Measurements from ENCODE around the gene PROSER3.

Gene PROSER3

GRCh38 chr19:35734889-35735288, 23.1 kb upstream of the PROSER3 start:
- TF ChIP-seq, protein P1, sequence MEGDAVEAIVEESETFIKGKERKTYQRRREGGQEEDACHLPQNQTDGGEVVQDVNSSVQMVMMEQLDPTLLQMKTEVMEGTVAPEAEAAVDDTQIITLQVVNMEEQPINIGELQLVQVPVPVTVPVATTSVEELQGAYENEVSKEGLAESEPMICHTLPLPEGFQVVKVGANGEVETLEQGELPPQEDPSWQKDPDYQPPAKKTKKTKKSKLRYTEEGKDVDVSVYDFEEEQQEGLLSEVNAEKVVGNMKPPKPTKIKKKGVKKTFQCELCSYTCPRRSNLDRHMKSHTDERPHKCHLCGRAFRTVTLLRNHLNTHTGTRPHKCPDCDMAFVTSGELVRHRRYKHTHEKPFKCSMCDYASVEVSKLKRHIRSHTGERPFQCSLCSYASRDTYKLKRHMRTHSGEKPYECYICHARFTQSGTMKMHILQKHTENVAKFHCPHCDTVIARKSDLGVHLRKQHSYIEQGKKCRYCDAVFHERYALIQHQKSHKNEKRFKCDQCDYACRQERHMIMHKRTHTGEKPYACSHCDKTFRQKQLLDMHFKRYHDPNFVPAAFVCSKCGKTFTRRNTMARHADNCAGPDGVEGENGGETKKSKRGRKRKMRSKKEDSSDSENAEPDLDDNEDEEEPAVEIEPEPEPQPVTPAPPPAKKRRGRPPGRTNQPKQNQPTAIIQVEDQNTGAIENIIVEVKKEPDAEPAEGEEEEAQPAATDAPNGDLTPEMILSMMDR (IDR thresholded peaks at IDR 0.05; ENCODE audit: low read depth, low read length) = no peak
- TF ChIP-seq POLR2A (IDR thresholded peaks at IDR 0.05; ENCODE audit: extremely low read depth, insufficient read length) = no peak
- TF ChIP-seq, protein P2, sequence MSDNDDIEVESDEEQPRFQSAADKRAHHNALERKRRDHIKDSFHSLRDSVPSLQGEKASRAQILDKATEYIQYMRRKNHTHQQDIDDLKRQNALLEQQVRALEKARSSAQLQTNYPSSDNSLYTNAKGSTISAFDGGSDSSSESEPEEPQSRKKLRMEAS (IDR thresholded peaks at IDR 0.05; ENCODE audit: low read depth, low read length) = no peak
- no peak for TF ChIP-seq MYC (IDR thresholded peaks at IDR 0.05; ENCODE audit: low read depth, low read length)
- DNase-seq (ENCODE audit: low read depth) = no peak
- H3K4me3 ChIP-seq (ENCODE audit: low read depth, low read length) = no peak overlapping the region

GRCh38 chr19:35736913-35737886, 20.8 kb upstream of the PROSER3 start:
- DNase-seq (ENCODE audit: low read depth) = no peak
- TF ChIP-seq POLR2A (IDR thresholded peaks at IDR 0.05; ENCODE audit: extremely low read depth, insufficient read length) = no peak
- TF ChIP-seq, protein P2 (IDR thresholded peaks at IDR 0.05; ENCODE audit: low read depth, low read length) = no peak
- TF ChIP-seq MYC (IDR thresholded peaks at IDR 0.05; ENCODE audit: low read depth, low read length) = no peak
- TF ChIP-seq, protein P1 (IDR thresholded peaks at IDR 0.05; ENCODE audit: low read depth, low read length) = no peak
- no peak overlapping the region for H3K4me3 ChIP-seq (ENCODE audit: low read depth, low read length)

- no peak overlapping the region for H3K4me3 ChIP-seq (ENCODE audit: low read depth, low read length)
- DNase-seq (ENCODE audit: low read depth) = no peak
- TF ChIP-seq MYC (IDR thresholded peaks at IDR 0.05; ENCODE audit: low read depth, low read length) (no peak), POLR2A (IDR thresholded peaks at IDR 0.05; ENCODE audit: extremely low read depth, insufficient read length) (no peak)
- TF ChIP-seq, protein P1 (IDR thresholded peaks at IDR 0.05; ENCODE audit: low read depth, low read length) = no peak
- TF ChIP-seq, protein P2 (IDR thresholded peaks at IDR 0.05; ENCODE audit: low read depth, low read length) = no peak
Measured at GRCh38 chr19:35738021-35738886, 19.7 kb upstream of the PROSER3 start.

- H3K4me3 ChIP-seq (ENCODE audit: low read depth, low read length) = no peak overlapping the region
- TF ChIP-seq, protein P1 (IDR thresholded peaks at IDR 0.05; ENCODE audit: low read depth, low read length) = no peak
- TF ChIP-seq POLR2A (IDR thresholded peaks at IDR 0.05; ENCODE audit: extremely low read depth, insufficient read length) (no peak), MYC (IDR thresholded peaks at IDR 0.05; ENCODE audit: low read depth, low read length) (no peak)
- TF ChIP-seq, protein P2 (IDR thresholded peaks at IDR 0.05; ENCODE audit: low read depth, low read length) = no peak
- no peak for DNase-seq (ENCODE audit: low read depth)
Measured at GRCh38 chr19:35738887-35739229, 19.1 kb upstream of the PROSER3 start.

DNA sequence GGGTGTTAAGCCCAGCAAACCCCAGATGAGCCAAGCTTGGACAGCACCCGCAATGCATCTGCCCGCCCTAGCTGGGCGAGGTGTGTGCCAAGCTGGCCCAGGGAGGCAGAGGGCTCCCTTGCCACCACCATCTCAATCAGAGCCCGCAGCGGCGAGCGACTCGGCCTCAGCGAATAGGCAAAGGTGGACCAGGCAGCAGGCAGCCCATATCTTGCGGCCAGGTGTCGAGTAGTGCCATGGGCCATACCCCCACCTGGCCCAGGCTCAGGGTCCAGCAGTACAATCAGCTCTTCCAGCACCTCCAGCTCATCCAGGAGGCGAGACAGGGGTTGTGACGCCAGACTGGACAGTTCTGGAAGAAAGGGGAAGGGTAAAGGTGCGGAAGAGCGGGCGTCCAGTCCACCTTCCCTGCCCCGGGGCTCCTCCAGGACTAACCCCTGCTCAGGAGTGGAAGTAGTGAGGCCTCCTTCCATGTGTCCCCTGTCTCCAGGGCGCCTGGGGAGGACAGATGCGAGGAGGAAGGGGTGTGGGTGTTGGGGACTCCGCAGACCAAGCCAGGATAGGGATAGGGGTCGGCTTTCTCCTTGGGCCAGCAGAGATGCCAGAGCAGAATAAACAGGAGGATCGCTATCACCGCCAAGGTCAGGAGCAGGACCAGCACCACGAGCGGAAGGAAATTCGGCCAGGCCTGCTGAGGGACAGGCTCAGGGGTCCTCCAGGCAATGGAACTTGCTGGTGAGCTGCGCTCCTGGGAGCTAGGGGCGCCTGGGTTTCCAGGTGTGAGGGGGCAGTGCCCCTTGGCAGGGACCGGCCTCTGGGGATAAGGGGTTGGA, 18.5 kb upstream of the PROSER3 start:
- TF ChIP-seq, protein P1 (IDR thresholded peaks at IDR 0.05; ENCODE audit: low read depth, low read length) = no peak
- no peak for TF ChIP-seq MYC (IDR thresholded peaks at IDR 0.05; ENCODE audit: low read depth, low read length)
- TF ChIP-seq POLR2A (IDR thresholded peaks at IDR 0.05; ENCODE audit: extremely low read depth, insufficient read length) = no peak
- TF ChIP-seq, protein P2 (IDR thresholded peaks at IDR 0.05; ENCODE audit: low read depth, low read length) = no peak
- peak overlapping the region; percentile 53 for H3K4me3 ChIP-seq (ENCODE audit: low read depth, low read length)
- DNase-seq (ENCODE audit: low read depth) = no peak

Data from NB4 (cell line).